ENCODE results near the gene MAPK14.

DNA sequence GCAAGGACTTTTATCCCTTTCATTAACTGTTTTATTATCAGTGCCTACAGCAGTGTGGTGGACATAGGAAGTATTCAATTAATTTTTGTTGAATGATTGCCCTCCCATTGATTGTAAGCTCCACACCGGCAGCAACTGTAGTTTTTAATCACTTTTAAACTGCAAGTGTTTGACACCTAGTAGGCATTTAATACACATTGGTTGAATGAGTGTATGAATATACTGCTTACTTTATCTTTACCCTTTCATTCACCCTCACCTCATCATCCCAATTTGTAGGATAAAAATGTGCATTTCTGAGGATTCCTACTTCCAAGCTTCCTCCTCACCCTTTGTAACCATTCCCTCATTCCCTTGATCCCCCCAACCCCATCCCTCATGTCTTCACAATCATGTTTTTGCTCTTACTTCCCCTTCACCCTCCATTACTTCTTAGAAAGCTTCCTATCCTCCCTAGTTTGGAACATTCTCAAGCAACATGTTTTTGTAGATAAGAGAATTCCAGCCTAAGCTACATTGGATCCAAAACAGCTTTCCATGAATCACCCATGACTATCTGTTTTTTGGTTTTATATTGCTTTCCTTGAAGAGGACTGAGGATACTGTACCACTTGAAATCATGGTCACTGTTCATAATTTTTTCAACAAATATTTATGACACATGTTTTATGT is 2.2 kb upstream of the MAPK14 start:
- TF ChIP-seq, protein P1, sequence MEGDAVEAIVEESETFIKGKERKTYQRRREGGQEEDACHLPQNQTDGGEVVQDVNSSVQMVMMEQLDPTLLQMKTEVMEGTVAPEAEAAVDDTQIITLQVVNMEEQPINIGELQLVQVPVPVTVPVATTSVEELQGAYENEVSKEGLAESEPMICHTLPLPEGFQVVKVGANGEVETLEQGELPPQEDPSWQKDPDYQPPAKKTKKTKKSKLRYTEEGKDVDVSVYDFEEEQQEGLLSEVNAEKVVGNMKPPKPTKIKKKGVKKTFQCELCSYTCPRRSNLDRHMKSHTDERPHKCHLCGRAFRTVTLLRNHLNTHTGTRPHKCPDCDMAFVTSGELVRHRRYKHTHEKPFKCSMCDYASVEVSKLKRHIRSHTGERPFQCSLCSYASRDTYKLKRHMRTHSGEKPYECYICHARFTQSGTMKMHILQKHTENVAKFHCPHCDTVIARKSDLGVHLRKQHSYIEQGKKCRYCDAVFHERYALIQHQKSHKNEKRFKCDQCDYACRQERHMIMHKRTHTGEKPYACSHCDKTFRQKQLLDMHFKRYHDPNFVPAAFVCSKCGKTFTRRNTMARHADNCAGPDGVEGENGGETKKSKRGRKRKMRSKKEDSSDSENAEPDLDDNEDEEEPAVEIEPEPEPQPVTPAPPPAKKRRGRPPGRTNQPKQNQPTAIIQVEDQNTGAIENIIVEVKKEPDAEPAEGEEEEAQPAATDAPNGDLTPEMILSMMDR (conservative IDR thresholded peaks at IDR 0.05; ENCODE audit: low read depth, low read length): no peak
- TF ChIP-seq EZH2phosphoT487 (IDR thresholded peaks at IDR 0.05; ENCODE audit: borderline replicate concordance, low read length) (no peak), EZH2 (IDR thresholded peaks at IDR 0.05; ENCODE audit: low read length, unreplicated experiment) (no peak)

All from PC-3 (cell line).